Activated CD4-positive, alpha-beta memory T cell treated with anti-CD3 and anti-CD28 coated beads, Interleukin-2, amount 10 ng/mL, durations not matched to agents 7 days and 5 days (primary cell): ENCODE data around the gene SLC22A16. TPM values are rescaled to one million over a fixed set of nuclear protein-coding genes. Genes with fewer than 3 reads are reported as not detected.
"Not testable (repeated sequence)": the region's sequence is repeated elsewhere in the genome, so short reads cannot be mapped to it uniquely, and the experiment has no call there.

Experiments
- CTCF ChIA-PET: fragments of 350-600 bp; sonication (Branson Sonifier 250); formaldehyde crosslinking; loops from one replicate; lab custom pipeline; 2021; ENCODE audit warnings: antibody characterized with exemption, inconsistent platforms; lab: Charles Lee
- POLR2A ChIA-PET: fragments of 350-600 bp; sonication (Branson Sonifier 250); formaldehyde crosslinking; loops from one replicate; lab custom pipeline; 2021; ENCODE audit warnings: antibody characterized with exemption; lab: Charles Lee
- DNase-seq: peaks from one replicate; pipeline ENCODE4 v3.0.0-alpha.2; 2020
- H3K27ac Mint-ChIP-seq: one replicate; pipeline ENCODE4 v1.8.0; 2021; ENCODE audit warnings: mild to moderate bottlenecking, mixed read lengths
- H3K27me3 Mint-ChIP-seq: one replicate; pipeline ENCODE4 v1.8.0; 2021; ENCODE audit warnings: mixed read lengths
- H3K36me3 Mint-ChIP-seq: one replicate; pipeline ENCODE4 v1.8.0; 2021; ENCODE audit warnings: low read depth, mixed read lengths
- H3K4me1 Mint-ChIP-seq: one replicate; pipeline ENCODE4 v1.8.0; 2021; ENCODE audit warnings: mixed read lengths
- H3K4me3 Mint-ChIP-seq: one replicate; pipeline ENCODE4 v1.8.0; 2021; ENCODE audit warnings: mild to moderate bottlenecking, mixed read lengths
- H3K9me3 Mint-ChIP-seq: one replicate; pipeline ENCODE4 v1.8.0; 2021; ENCODE audit warnings: mixed read lengths
- total RNA-seq, 2 experiments: library from RNA; stranded (reverse); gene quantifications; one replicate each; pipeline ENCODE4 v1.2.3, GENCODE V29; 2021

SLC22A16 gene
- total RNA-seq, 2 experiments from 2014 or later = not detected

- no peak for DNase-seq
- H3K4me3 Mint-ChIP-seq = no peak overlapping the region
- POLR2A ChIA-PET = no interaction called here
- H3K4me1 Mint-ChIP-seq = no peaks in the 10 kb centered on the region
- no peaks in the 10 kb centered on the region for H3K36me3 Mint-ChIP-seq
- CTCF ChIA-PET = no interaction called here
- no peaks in the 10 kb centered on the region for H3K9me3 Mint-ChIP-seq
- peaks cover 23% of the 10 kb centered on the region for H3K27me3 Mint-ChIP-seq
- no peak overlapping the region for H3K27ac Mint-ChIP-seq
Observed at GRCh38 chr6:110511401-110511800, 35.0 kb upstream of the SLC22A16 start.

- no peaks in the 10 kb centered on the region for H3K4me1 Mint-ChIP-seq
- H3K9me3 Mint-ChIP-seq = no peaks in the 10 kb centered on the region
- H3K4me3 Mint-ChIP-seq = no peak overlapping the region
- no peak overlapping the region for H3K27ac Mint-ChIP-seq
- CTCF ChIA-PET = no interaction called here
- no peak for DNase-seq
- H3K36me3 Mint-ChIP-seq = no peaks in the 10 kb centered on the region
- H3K27me3 Mint-ChIP-seq = peaks cover 23% of the 10 kb centered on the region
- POLR2A ChIA-PET = no interaction called here
Observed at GRCh38 chr6:110509617-110510241, 33.3 kb upstream of the SLC22A16 start.

- H3K4me1 Mint-ChIP-seq, CTCF ChIA-PET, H3K4me3 Mint-ChIP-seq, DNase-seq, H3K9me3 Mint-ChIP-seq, H3K36me3 Mint-ChIP-seq, H3K27ac Mint-ChIP-seq, POLR2A ChIA-PET: not testable (repeated sequence)
- peaks cover 19% of the 10 kb centered on the region for H3K27me3 Mint-ChIP-seq
Observed at GRCh38 chr6:110504891-110505290, 28.5 kb upstream of the SLC22A16 start.

GRCh38 chr6:110495949-110496348, 19.5 kb upstream of the SLC22A16 start:
- DNase-seq = no peak
- H3K36me3 Mint-ChIP-seq = no peaks in the 10 kb centered on the region
- H3K27me3 Mint-ChIP-seq = peaks cover 25% of the 10 kb centered on the region
- peaks cover 14% of the 10 kb centered on the region for H3K4me1 Mint-ChIP-seq
- H3K4me3 Mint-ChIP-seq = no peak overlapping the region
- ChIA-PET POLR2A (no interaction called here), CTCF (no interaction called here)
- H3K9me3 Mint-ChIP-seq = no peaks in the 10 kb centered on the region
- H3K27ac Mint-ChIP-seq = no peak overlapping the region

- H3K4me3 Mint-ChIP-seq = no peak overlapping the region
- no peaks in the 10 kb centered on the region for H3K36me3 Mint-ChIP-seq
- peaks cover 31% of the 10 kb centered on the region for H3K27me3 Mint-ChIP-seq
- ChIA-PET POLR2A (no interaction called here), CTCF (no interaction called here)
- H3K27ac Mint-ChIP-seq = no peak overlapping the region
- no peaks in the 10 kb centered on the region for H3K9me3 Mint-ChIP-seq
- no peak for DNase-seq
- peaks cover 14% of the 10 kb centered on the region for H3K4me1 Mint-ChIP-seq
Observed at GRCh38 chr6:110493253-110493800, 16.9 kb upstream of the SLC22A16 start.

GRCh38 chr6:110492584-110492983, 16.2 kb upstream of the SLC22A16 start:
- ChIA-PET POLR2A (no interaction called here), CTCF (interaction anchor here (0.6 kb wide), 1 partner anchor 66 kb away, joined by 3 read pairs; no protein-coding TSS in a partner anchor)
- Mint-ChIP-seq H3K27ac (no peak overlapping the region), H3K36me3 (no peaks in the 10 kb centered on the region), H3K9me3 (no peaks in the 10 kb centered on the region), H3K4me3 (no peak overlapping the region), H3K4me1 (peaks cover 14% of the 10 kb centered on the region), H3K27me3 (peaks cover 30% of the 10 kb centered on the region)
- no peak for DNase-seq

- ChIA-PET CTCF (no interaction called here), POLR2A (no interaction called here)
- H3K4me3 Mint-ChIP-seq = no peak overlapping the region
- no peaks in the 10 kb centered on the region for H3K36me3 Mint-ChIP-seq
- H3K27me3 Mint-ChIP-seq = peaks cover 31% of the 10 kb centered on the region
- H3K27ac Mint-ChIP-seq = no peak overlapping the region
- peaks cover 14% of the 10 kb centered on the region for H3K4me1 Mint-ChIP-seq
- no peak for DNase-seq
- no peaks in the 10 kb centered on the region for H3K9me3 Mint-ChIP-seq
Observed at GRCh38 chr6:110491644-110492317, 15.4 kb upstream of the SLC22A16 start.

GRCh38 chr6:110491299-110491643, 14.9 kb upstream of the SLC22A16 start:
- DNase-seq = no peak
- H3K27ac Mint-ChIP-seq = no peak overlapping the region
- no peaks in the 10 kb centered on the region for H3K9me3 Mint-ChIP-seq
- no peaks in the 10 kb centered on the region for H3K36me3 Mint-ChIP-seq
- CTCF ChIA-PET = no interaction called here
- H3K4me3 Mint-ChIP-seq = no peak overlapping the region
- POLR2A ChIA-PET = no interaction called here
- H3K4me1 Mint-ChIP-seq = peaks cover 14% of the 10 kb centered on the region
- H3K27me3 Mint-ChIP-seq = peaks cover 34% of the 10 kb centered on the region

- ChIA-PET CTCF (no interaction called here), POLR2A (no interaction called here)
- H3K9me3 Mint-ChIP-seq = no peaks in the 10 kb centered on the region
- no peak for DNase-seq
- no peak overlapping the region for H3K4me3 Mint-ChIP-seq
- H3K36me3 Mint-ChIP-seq = no peaks in the 10 kb centered on the region
- H3K27me3 Mint-ChIP-seq = peaks cover 42% of the 10 kb centered on the region
- no peak overlapping the region for H3K27ac Mint-ChIP-seq
- peaks cover 14% of the 10 kb centered on the region for H3K4me1 Mint-ChIP-seq
Observed at GRCh38 chr6:110490110-110490509, 13.7 kb upstream of the SLC22A16 start.

- no peaks in the 10 kb centered on the region for H3K9me3 Mint-ChIP-seq
- no peak overlapping the region for H3K27ac Mint-ChIP-seq
- peaks cover 45% of the 10 kb centered on the region for H3K27me3 Mint-ChIP-seq
- ChIA-PET POLR2A (no interaction called here), CTCF (no interaction called here)
- no peak overlapping the region for H3K4me3 Mint-ChIP-seq
- peaks cover 14% of the 10 kb centered on the region for H3K4me1 Mint-ChIP-seq
- no peaks in the 10 kb centered on the region for H3K36me3 Mint-ChIP-seq
- DNase-seq = no peak
Observed at GRCh38 chr6:110488606-110489190, 12.3 kb upstream of the SLC22A16 start.

GRCh38 chr6:110487968-110488381, 11.6 kb upstream of the SLC22A16 start:
- H3K4me3 Mint-ChIP-seq, H3K9me3 Mint-ChIP-seq, DNase-seq, POLR2A ChIA-PET, CTCF ChIA-PET, H3K27ac Mint-ChIP-seq, H3K36me3 Mint-ChIP-seq: not testable (repeated sequence)
- peaks cover 14% of the 10 kb centered on the region for H3K4me1 Mint-ChIP-seq
- H3K27me3 Mint-ChIP-seq = peaks cover 45% of the 10 kb centered on the region

- H3K27ac Mint-ChIP-seq = no peak overlapping the region
Observed at GRCh38 chr6:110486756-110487155, 10.3 kb upstream of the SLC22A16 start.

GRCh38 chr6:110485491-110485890, 9.1 kb upstream of the SLC22A16 start:
- POLR2A ChIA-PET = no interaction called here
- CTCF ChIA-PET = no interaction called here

More at GRCh38 chr6:110486756-110487155, 10.3 kb upstream of the SLC22A16 start:
- ChIA-PET POLR2A (no interaction called here), CTCF (no interaction called here)
- Mint-ChIP-seq H3K9me3 (no peaks in the 10 kb centered on the region), H3K36me3 (no peaks in the 10 kb centered on the region), H3K27me3 (peaks cover 40% of the 10 kb centered on the region), H3K4me1 (peaks cover 3% of the 10 kb centered on the region), H3K4me3 (no peak overlapping the region)
- DNase-seq = no peak

More at GRCh38 chr6:110485491-110485890, 9.1 kb upstream of the SLC22A16 start:
- no peak overlapping the region for H3K27ac Mint-ChIP-seq
- no peaks in the 10 kb centered on the region for H3K9me3 Mint-ChIP-seq
- no peaks in the 10 kb centered on the region for H3K4me1 Mint-ChIP-seq
- H3K4me3 Mint-ChIP-seq = no peak overlapping the region
- no peaks in the 10 kb centered on the region for H3K36me3 Mint-ChIP-seq
- peaks cover 37% of the 10 kb centered on the region for H3K27me3 Mint-ChIP-seq
- no peak for DNase-seq
